ENCODE measurements around the gene TM9SF1. TPM values are rescaled to one million over a fixed set of nuclear protein-coding genes. Genes with fewer than 3 reads are reported as not detected.
"Not testable (repeated sequence)": the region's sequence is repeated elsewhere in the genome, so short reads cannot be mapped to it uniquely, and the experiment has no call there.

TM9SF1 gene
- polyA plus RNA-seq, 2 of the 4 experiments (the other 2 are of a cell fraction) = 48.0 to 62.2 TPM

DNA sequence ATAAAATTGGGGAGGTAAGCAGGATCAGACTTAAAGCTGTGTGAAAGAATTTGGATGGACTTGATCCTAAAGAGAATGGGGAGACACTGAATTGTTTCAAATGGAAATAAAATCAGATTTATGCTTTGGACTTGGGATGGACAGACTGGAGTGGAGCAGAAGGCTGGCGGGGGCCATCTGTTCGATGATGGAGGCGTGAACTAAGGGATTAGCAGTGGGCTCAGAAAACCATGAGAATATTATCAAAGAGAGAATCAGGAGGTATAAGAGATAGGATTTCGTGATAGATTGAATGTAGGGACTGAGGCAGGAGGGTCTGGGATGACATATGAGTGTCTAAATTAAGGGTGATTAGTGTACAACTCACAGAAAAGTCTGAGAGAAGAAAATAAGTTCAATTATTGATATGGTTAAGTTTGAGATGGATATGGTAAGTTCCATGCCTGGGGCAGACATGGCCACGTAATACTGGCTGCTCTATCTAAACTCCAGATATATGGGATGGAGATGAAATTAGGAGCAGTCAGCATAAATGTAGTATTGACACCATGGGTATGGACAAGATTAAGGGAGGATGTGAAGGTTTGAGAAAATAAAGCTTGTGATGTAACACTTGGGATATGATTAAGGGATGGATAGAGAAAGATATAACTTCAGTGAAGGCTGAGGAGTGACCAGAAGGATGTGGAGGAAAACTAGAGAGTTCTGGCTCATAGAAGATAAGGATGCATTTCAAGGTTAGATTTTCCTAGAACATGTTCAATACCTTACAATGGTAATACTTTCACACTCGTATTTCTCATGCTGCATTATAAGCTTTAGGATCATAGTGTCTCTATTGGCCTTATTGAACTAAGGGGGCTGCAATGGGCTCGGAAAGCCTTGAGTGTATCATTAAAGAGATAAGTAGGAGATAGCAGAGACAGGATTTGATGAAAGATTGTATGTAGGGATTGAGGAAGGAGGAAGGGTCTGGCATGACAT is 9.2 kb upstream of the TM9SF1 start:
- no peak for TF ChIP-seq BHLHE40 (IDR thresholded peaks at IDR 0.05; ENCODE audit: low read depth, low read length)
- peak; percentile 80 for TF ChIP-seq MAFK (IDR thresholded peaks at IDR 0.05; ENCODE audit: partially characterized antibody)
- no peak for TF ChIP-seq TFCP2L1 (CRISPR knock-in tag; IDR thresholded peaks at IDR 0.05)
- no peak overlapping the region for H3K4me2 ChIP-seq
- FAIRE-seq = no peak
- no peak overlapping the region for H3K4me3 ChIP-seq
- CTCF ChIA-PET = interaction anchor here (0.7 to 1.4 kb wide), 3 partner anchors 9 to 114 kb away, joined by 3 to 5 read pairs (median 3); no protein-coding TSS in a partner anchor
- H3K9me3 ChIP-seq = 0 out of 3 replicates have a peak, but pooled peaks cover 3% of the 10 kb centered on the region
- no peaks in the 10 kb centered on the region for H3K4me1 ChIP-seq
- POLR2A ChIA-PET = interaction anchor here (4.0 kb wide), 1 partner anchor 9 kb away, joined by 16 read pairs; the partner anchor contains the start of gene TM9SF1
- WGBS (ENCODE audit: missing lambda C conversion rate) = 94% methylated on average over 7 of the region's 7 CpGs
- H3K27ac ChIP-seq = no peak overlapping the region
- ATAC-seq = peak in 1 of 2 experiments; percentile 23; a peak in 1 of 6 replicates
- DNase-seq (ENCODE audit: low read depth in 1 of 2, low spot score in 1 of 2) = no peak

- ChIA-PET POLR2A (interaction anchor here (4.0 kb wide), 1 partner anchor 8 kb away, joined by 16 read pairs; the partner anchor contains the start of gene TM9SF1), CTCF (interaction anchor here (0.7 to 1.1 kb wide), 2 partner anchors 8 to 113 kb away, joined by 3 read pairs; no protein-coding TSS in a partner anchor)
- H3K4me1 ChIP-seq; ATAC-seq; H3K4me2 ChIP-seq; DNase-seq (ENCODE audit: low read depth in 1 of 2, low spot score in 1 of 2); H3K4me3 ChIP-seq; H3K9me3 ChIP-seq; FAIRE-seq; H3K27ac ChIP-seq: not testable (repeated sequence)
- 97% methylated on average over 16 of the region's 16 CpGs for WGBS (ENCODE audit: missing lambda C conversion rate)
Observed at GRCh38 chr14:24203249-24203886, 8.1 kb upstream of the TM9SF1 start.

- H3K4me2 ChIP-seq; H3K27ac ChIP-seq; H3K4me1 ChIP-seq; H3K4me3 ChIP-seq; DNase-seq (ENCODE audit: low read depth in 1 of 2, low spot score in 1 of 2); CTCF ChIA-PET; H3K9me3 ChIP-seq; ATAC-seq; FAIRE-seq; POLR2A ChIA-PET: not testable (repeated sequence)
- 93% methylated on average over 8 of the region's 8 CpGs for WGBS (ENCODE audit: missing lambda C conversion rate)
Observed at GRCh38 chr14:24202538-24202937, 7.3 kb upstream of the TM9SF1 start.

DNA sequence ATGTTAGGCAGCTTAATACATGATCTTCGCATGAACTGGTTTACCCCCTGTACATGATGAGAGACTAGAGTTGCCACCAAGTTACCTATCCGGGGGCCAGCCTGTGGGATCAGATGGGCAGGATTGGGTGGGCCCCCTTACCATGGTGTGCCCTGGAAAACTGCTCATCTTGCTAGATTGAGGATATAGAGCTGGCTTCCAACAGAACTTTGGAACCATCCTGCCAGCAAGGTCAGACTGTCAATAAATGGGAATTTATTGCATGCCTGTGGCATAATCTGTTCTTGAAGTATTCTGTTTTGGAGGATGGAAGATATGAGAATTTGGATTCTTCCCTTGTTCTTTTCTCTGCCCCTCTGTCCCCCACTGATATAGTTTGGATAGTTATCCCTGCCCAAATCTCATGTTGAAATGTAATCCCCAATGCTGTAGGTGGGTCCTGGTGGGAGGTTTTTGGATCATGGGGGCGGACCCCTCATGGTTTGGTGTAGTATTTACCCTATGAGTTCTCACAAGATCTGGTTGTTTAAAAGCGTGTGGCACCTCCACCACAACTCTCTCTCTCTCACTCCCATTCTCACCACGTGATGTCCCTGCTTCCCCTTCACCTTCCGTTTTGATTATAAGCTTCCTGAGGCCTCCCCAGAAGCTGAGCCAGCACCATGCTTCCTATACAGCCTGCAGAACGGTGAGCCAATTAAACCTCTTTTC is 3.7 kb upstream of the TM9SF1 start:
- 95% methylated on average over 7 of the region's 7 CpGs for WGBS (ENCODE audit: missing lambda C conversion rate)
- no peak overlapping the region for H3K27ac ChIP-seq
- ATAC-seq = no peak
- DNase-seq (ENCODE audit: low read depth in 1 of 2, low spot score in 1 of 2) = no peak
- ChIA-PET POLR2A (interaction anchor here (0.7 kb wide), 1 partner anchor 43 kb away, joined by 8 read pairs; no protein-coding TSS in a partner anchor), CTCF (interaction anchor here (1.3 kb wide), 1 partner anchor 43 kb away, joined by 3 read pairs; the partner anchor contains the start of gene TINF2)
- no peak overlapping the region for H3K4me3 ChIP-seq
- no peak overlapping the region for H3K4me2 ChIP-seq
- no peak for TF ChIP-seq SREBF2 (IDR thresholded peaks at IDR 0.05)
- TF ChIP-seq RARB (CRISPR knock-in tag; IDR thresholded peaks at IDR 0.05) = no peak
- TF ChIP-seq EP300 (IDR thresholded peaks at IDR 0.05) = no peak
- no peak for TF ChIP-seq NR3C1 (IDR thresholded peaks at IDR 0.05)
- FAIRE-seq = no peak
- peaks cover 13% of the 10 kb centered on the region; the same call in 2 of the 3 replicates for H3K4me1 ChIP-seq
- H3K9me3 ChIP-seq = 0 out of 3 replicates have a peak, but pooled peaks cover 3% of the 10 kb centered on the region

DNA sequence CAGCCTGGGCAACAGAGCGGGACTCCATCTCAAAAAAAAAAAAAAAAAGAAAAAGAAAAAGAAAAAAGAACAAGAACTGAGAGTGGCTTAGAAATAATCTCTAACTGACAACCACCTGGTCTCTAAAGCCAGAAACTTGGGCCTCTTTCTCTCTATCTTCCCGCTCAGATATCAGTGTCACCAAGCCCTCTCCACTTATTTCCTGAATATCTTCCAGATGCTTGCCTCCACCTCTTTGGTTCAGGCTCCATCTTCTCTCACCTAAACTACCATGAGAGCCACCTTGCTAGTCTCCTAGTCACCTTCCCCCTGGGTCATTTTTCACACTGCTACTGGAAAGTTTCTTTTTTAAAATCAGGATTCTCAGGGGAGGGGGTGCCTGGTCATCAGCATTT is 1.8 kb upstream of the TM9SF1 start:
- 0 out of 3 replicates have a peak, but pooled peaks cover 3% of the 10 kb centered on the region for H3K9me3 ChIP-seq
- no peak overlapping the region; the same call in 2 of the 3 replicates for H3K4me3 ChIP-seq
- peak overlapping the region; percentile 77 for H3K4me2 ChIP-seq

More for the DNA sequence above, 1.8 kb upstream of the TM9SF1 start:
- peaks cover 14% of the 10 kb centered on the region; the same call in 2 of the 3 replicates for H3K4me1 ChIP-seq
- no peak overlapping the region for H3K27ac ChIP-seq
- DNase-seq (ENCODE audit: low read depth in 1 of 2, low spot score in 1 of 2) (no peak), ATAC-seq (no peak), FAIRE-seq (no peak)
- ChIA-PET CTCF (interaction anchor here (0.9 to 1.8 kb wide), 2 partner anchors 13 to 19 kb away, joined by 3 to 7 read pairs; partner anchors contain the start of gene MDP1), POLR2A (no interaction called here)
- 86% methylated on average over 2 of the region's 2 CpGs for WGBS (ENCODE audit: missing lambda C conversion rate)
- TF ChIP-seq BHLHE40 (IDR thresholded peaks at IDR 0.05; ENCODE audit: low read depth, low read length) (no peak), GATA3 (IDR thresholded peaks at IDR 0.05; ENCODE audit: borderline replicate concordance) (no peak), HOXB13 (CRISPR knock-in tag; IDR thresholded peaks at IDR 0.05; ENCODE audit: low read depth) (no peak)
- TF ChIP-seq, protein P1, sequence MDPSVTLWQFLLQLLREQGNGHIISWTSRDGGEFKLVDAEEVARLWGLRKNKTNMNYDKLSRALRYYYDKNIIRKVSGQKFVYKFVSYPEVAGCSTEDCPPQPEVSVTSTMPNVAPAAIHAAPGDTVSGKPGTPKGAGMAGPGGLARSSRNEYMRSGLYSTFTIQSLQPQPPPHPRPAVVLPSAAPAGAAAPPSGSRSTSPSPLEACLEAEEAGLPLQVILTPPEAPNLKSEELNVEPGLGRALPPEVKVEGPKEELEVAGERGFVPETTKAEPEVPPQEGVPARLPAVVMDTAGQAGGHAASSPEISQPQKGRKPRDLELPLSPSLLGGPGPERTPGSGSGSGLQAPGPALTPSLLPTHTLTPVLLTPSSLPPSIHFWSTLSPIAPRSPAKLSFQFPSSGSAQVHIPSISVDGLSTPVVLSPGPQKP (IDR thresholded peaks at IDR 0.05; ENCODE audit: low read depth, low read length) = no peak
